Measurements from ENCODE around the gene FOXJ1. TPM values are rescaled to one million over a fixed set of nuclear protein-coding genes. Genes with fewer than 3 reads are reported as not detected.

FOXJ1 gene
- total and polyA plus RNA-seq, 5 experiments from 2014 or later: 0.28 to 3.7 (median 2.8) TPM

- Mint-ChIP-seq H3K27me3 (no peaks in the 10 kb centered on the region), H3K4me1 (peaks cover 0 to 2% (median 0%) of the 10 kb centered on the region in 4 donors), H3K4me3 (no peak overlapping the region), H3K36me3 (peaks cover 0 to 65% (median 11%) of the 10 kb centered on the region in 3 donors), H3K9me3 (no peaks in the 10 kb centered on the region), H3K27ac (no peak overlapping the region)
- POLR2A ChIA-PET: interaction anchor here (1.1 kb wide), 1 partner anchor 9 kb away, joined by 3 read pairs; no protein-coding TSS in a partner anchor
- ATAC-seq (no peak), DNase-seq (no peak)
Observed at GRCh38 chr17:76086384-76086783, 54.7 kb downstream of the FOXJ1 start.

Small RNA genes lying within 50 kb of the gene (microRNA-seq; reads per million reads assigned to microRNA genes)
- gene MIR6868 (ENCODE audit: borderline microRNAs expressed): not detected

Other genes starting within 250 kb of the FOXJ1 start
- 10 to 100 TPM; 34.5 to 40.9 TPM for gene TRIM65, start 244.3 kb downstream of the FOXJ1 start, total RNA-seq
- gene TRIM65, start 244.3 kb downstream of the FOXJ1 start, polyA plus RNA-seq: 10 to 100 TPM; 13.4 to 31.8 (median 18.9) TPM
- 100 to 1,000 TPM; 167 to 178 TPM for gene MRPL38, start 236.4 kb downstream of the FOXJ1 start, total RNA-seq
- 10 to 100 TPM; 56.4 to 78.7 (median 64.7) TPM for gene MRPL38, start 236.4 kb downstream of the FOXJ1 start, polyA plus RNA-seq
- gene FBF1, start 200.2 kb downstream of the FOXJ1 start, total RNA-seq: 10 to 100 TPM; 47.7 to 54.6 TPM
- 1 to 10 TPM; 2.4 to 8.0 (median 7.5) TPM for gene FBF1, start 200.2 kb downstream of the FOXJ1 start, polyA plus RNA-seq
- 10 to 100 TPM; 37.9 to 39.3 TPM for gene ACOX1, start 162.1 kb downstream of the FOXJ1 start, total RNA-seq
- 10 to 100 TPM; 11.4 to 18.4 (median 15.1) TPM for gene ACOX1, start 162.1 kb downstream of the FOXJ1 start, polyA plus RNA-seq
- 10 to 100 TPM; 14.2 to 16.6 TPM for gene TEN1, start 162.0 kb downstream of the FOXJ1 start, total RNA-seq
- gene TEN1, start 162.0 kb downstream of the FOXJ1 start, polyA plus RNA-seq: 10 to 100 TPM; 17.1 to 18.9 (median 18.4) TPM
- gene CDK3, start 140.4 kb downstream of the FOXJ1 start, total RNA-seq: 10 to 100 TPM; 11.9 to 12.5 TPM
- gene CDK3, start 140.4 kb downstream of the FOXJ1 start, polyA plus RNA-seq: under 1 TPM; 0.16 to 0.64 (median 0.63) TPM
- gene EVPL, start 113.9 kb downstream of the FOXJ1 start, total RNA-seq: 1 to 10 TPM; 7.1 to 8.2 TPM
- 1 to 10 TPM in 1 of 3 donors, under 1 TPM in 1, not detected in 1; 0.74 to 1.6 TPM for gene EVPL, start 113.9 kb downstream of the FOXJ1 start, polyA plus RNA-seq
- 10 to 100 TPM; 79.7 to 80.5 TPM for gene SRP68, start 68.7 kb downstream of the FOXJ1 start, total RNA-seq
- gene SRP68, start 68.7 kb downstream of the FOXJ1 start, polyA plus RNA-seq: 10 to 100 TPM; 53.3 to 79.1 (median 64.5) TPM
- not detected for gene GALR2, start 66.5 kb downstream of the FOXJ1 start, total RNA-seq
- under 1 TPM in 1 of 3 donors, not detected in 2; 0.70 TPM for gene GALR2, start 66.5 kb downstream of the FOXJ1 start, polyA plus RNA-seq
- under 1 TPM in 1 of 2 experiments, not detected in 1; 0.21 TPM for gene ZACN, start 62.1 kb downstream of the FOXJ1 start, total RNA-seq
- 1 to 10 TPM in 2 of 3 donors, not detected in 1; 1.9 to 4.6 TPM for gene ZACN, start 62.1 kb downstream of the FOXJ1 start, polyA plus RNA-seq
- gene EXOC7, start 37.5 kb downstream of the FOXJ1 start, total RNA-seq: 100 to 1,000 TPM; 199 to 210 TPM
- gene EXOC7, start 37.5 kb downstream of the FOXJ1 start, polyA plus RNA-seq: 10 to 100 TPM; 46.0 to 62.6 (median 49.0) TPM
- gene RNF157, start 99.2 kb upstream of the FOXJ1 start, total RNA-seq: 10 to 100 TPM; 46.1 to 46.4 TPM
- 10 to 100 TPM in 2 of 3 donors, 1 to 10 TPM in 1; 4.9 to 29.4 (median 10.5) TPM for gene RNF157, start 99.2 kb upstream of the FOXJ1 start, polyA plus RNA-seq
- 100 to 1,000 TPM; 111 to 122 TPM for gene UBALD2, start 124.1 kb upstream of the FOXJ1 start, total RNA-seq
- 1 to 10 TPM; 6.6 to 9.7 (median 8.2) TPM for gene UBALD2, start 124.1 kb upstream of the FOXJ1 start, polyA plus RNA-seq
- gene QRICH2, start 167.0 kb upstream of the FOXJ1 start, total RNA-seq: 1 to 10 TPM; 6.5 to 8.3 TPM
- gene QRICH2, start 167.0 kb upstream of the FOXJ1 start, polyA plus RNA-seq: under 1 TPM; 0.13 to 0.59 (median 0.23) TPM
- gene PRPSAP1, start 212.7 kb upstream of the FOXJ1 start, total RNA-seq: 10 to 100 TPM; 42.5 to 44.7 TPM
- gene PRPSAP1, start 212.7 kb upstream of the FOXJ1 start, polyA plus RNA-seq: 10 to 100 TPM; 37.9 to 62.9 (median 54.7) TPM
- under 1 TPM; 0.85 to 0.91 TPM for gene SPHK1, start 243.4 kb upstream of the FOXJ1 start, total RNA-seq
- gene SPHK1, start 243.4 kb upstream of the FOXJ1 start, polyA plus RNA-seq: under 1 TPM in 2 of 3 donors, not detected in 1; 0.31 to 0.37 TPM